GM18867 (cell line): ENCODE data around the gene KRTAP6-1.

ENCODE experiments used
- ATAC-seq: cut with Tn5 transposase; IDR thresholded peaks from one replicate; pipeline ENCODE4 v1.9.1; 2021; ENCODE audit warnings: mild to moderate bottlenecking, moderate library complexity; ENCODE audit not compliant: unreplicated experiment

KRTAP6-1 gene

GRCh38 chr21:30613836-30614235, at the start of gene KRTAP6-1:
Gene KRTAP6-1 (minus strand): TSS chr21:30613930. CDS start chr21:30613904, 26 bp downstream.
- no peak for ATAC-seq

- ATAC-seq, result no peak
Observed at GRCh38 chr21:30652891-30653290, 39.2 kb upstream of the KRTAP6-1 start.

- ATAC-seq, result no peak
Observed at GRCh38 chr21:30646904-30647414, 33.2 kb upstream of the KRTAP6-1 start.

GRCh38 chr21:30642564-30642963, 28.8 kb upstream of the KRTAP6-1 start, which contains the start of gene KRTAP20-3:
Gene KRTAP20-3 (plus strand): TSS chr21:30642864.
- ATAC-seq, result no peak

- ATAC-seq, result no peak
Observed at GRCh38 chr21:30638686-30639085, 25.0 kb upstream of the KRTAP6-1 start.

- ATAC-seq, result no peak
Observed at GRCh38 chr21:30634906-30635305, 21.2 kb upstream of the KRTAP6-1 start, which contains the start of gene KRTAP20-2. Gene KRTAP20-2 (plus strand): TSS chr21:30635206. CDS start chr21:30635264, 58 bp downstream.

- no peak for ATAC-seq
Observed at GRCh38 chr21:30629200-30629599, 15.5 kb upstream of the KRTAP6-1 start.

- no peak for ATAC-seq
Observed at GRCh38 chr21:30628109-30628508, 14.4 kb upstream of the KRTAP6-1 start.

GRCh38 chr21:30625449-30626165, 11.9 kb upstream of the KRTAP6-1 start:
- no peak for ATAC-seq

- no peak for ATAC-seq
Observed at GRCh38 chr21:30623362-30623761, 9.6 kb upstream of the KRTAP6-1 start.

GRCh38 chr21:30620522-30620921, 6.8 kb upstream of the KRTAP6-1 start, which contains the start of gene KRTAP20-4:
Gene KRTAP20-4 (plus strand): TSS chr21:30620627.
- ATAC-seq, result no peak

- ATAC-seq, result no peak
Observed at GRCh38 chr21:30620080-30620479, 6.3 kb upstream of the KRTAP6-1 start.

- no peak for ATAC-seq
Observed at GRCh38 chr21:30616125-30616524, 2.4 kb upstream of the KRTAP6-1 start, which contains the start of gene KRTAP20-1. Gene KRTAP20-1 (plus strand): TSS chr21:30616425. CDS start chr21:30616455, 30 bp downstream.

- no peak for ATAC-seq
Observed at GRCh38 chr21:30615199-30615598, 1.5 kb upstream of the KRTAP6-1 start.

GRCh38 chr21:30612132-30612531, 1.6 kb downstream of the KRTAP6-1 start:
- ATAC-seq, result no peak

GRCh38 chr21:30605968-30606367, 7.8 kb downstream of the KRTAP6-1 start:
- no peak for ATAC-seq

GRCh38 chr21:30600787-30601186, 12.9 kb downstream of the KRTAP6-1 start, which contains the start of gene KRTAP22-1:
Gene KRTAP22-1 (plus strand): TSS chr21:30601087.
- no peak for ATAC-seq

- ATAC-seq, result no peak
Observed at GRCh38 chr21:30598802-30599201, 14.9 kb downstream of the KRTAP6-1 start, which contains the start of gene KRTAP6-2. Gene KRTAP6-2 (minus strand): TSS chr21:30598902. CDS start chr21:30598874, 28 bp downstream.

GRCh38 chr21:30592140-30592539, 21.6 kb downstream of the KRTAP6-1 start, which contains the start of gene KRTAP6-3:
Gene KRTAP6-3 (plus strand): TSS chr21:30592440. CDS start chr21:30592446, 6 bp downstream.
- no peak for ATAC-seq

- ATAC-seq, result no peak
Observed at GRCh38 chr21:30590297-30590696, 23.4 kb downstream of the KRTAP6-1 start, which contains the start of gene KRTAP22-2. Gene KRTAP22-2 (minus strand): TSS chr21:30590397.

- ATAC-seq, result no peak
Observed at GRCh38 chr21:30582870-30583269, 30.9 kb downstream of the KRTAP6-1 start.

- ATAC-seq, result no peak
Observed at GRCh38 chr21:30580132-30580531, 33.6 kb downstream of the KRTAP6-1 start.
